Measurements from ENCODE around the gene MOB3A. TPM values are rescaled to one million over a fixed set of nuclear protein-coding genes. Genes with fewer than 3 reads are reported as not detected.
A peak's percentile ranks its signal among the peaks of the same experiment; 100 is the strongest.

Gene MOB3A
- total and polyA plus RNA-seq, 9 of the 15 experiments (the other 6 are each of a cell fraction or from before 2014, with no cell fraction given): 1.1 to 24.1 (median 6.0) TPM

- H3K79me2 ChIP-seq (ENCODE audit: control insufficient read depth, insufficient read depth, low read length): peaks cover 13% of the 10 kb centered on the region
- ATAC-seq (no peak), FAIRE-seq (no peak), DNase-seq (ENCODE audit: extremely low read depth in 1 of 4, low spot score in 3 of 4) (no peak)
- H3K9ac ChIP-seq (ENCODE audit: insufficient read depth in 1 of 2, low read depth in 2 of 2, low read length in 2 of 2): peak overlapping the region; percentile 85 to 98; a peak in 3 of 4 replicates
- H3K9me1 ChIP-seq (ENCODE audit: control insufficient read depth, insufficient read depth, low read length): no peaks in the 10 kb centered on the region
- CTCF ChIA-PET (ENCODE audit: low intra/inter-chr PET ratio): no interaction called here
- peaks cover 54 to 85% of the 10 kb centered on the region in 2 experiments for H3K4me1 ChIP-seq (replicated peaks in 1 of 2; ENCODE audit: control insufficient read depth in 2 of 2, insufficient read depth in 2 of 2, low read length in 2 of 2)
- no peak overlapping the region for H3K4me3 ChIP-seq
- POLR2A ChIA-PET: interaction anchor here (0.6 to 6.8 kb wide), 2 partner anchors 10 to 1178 kb away, joined by 5 to 72 read pairs; no protein-coding TSS in a partner anchor
- intact Hi-C loops (cut with micrococcal nuclease): no loop called here
- peak overlapping the region; percentile 23; the same call in 1 of the 2 replicates for H2AFZ ChIP-seq (ENCODE audit: low read depth, low read length)
- H4K20me1 ChIP-seq (replicated peaks; ENCODE audit: control insufficient read depth, insufficient read depth, low read length): no peaks in the 10 kb centered on the region
- H3K36me3 ChIP-seq (ENCODE audit: control insufficient read depth, insufficient read depth, low read length): no peaks in the 10 kb centered on the region
- peak overlapping the region; percentile 100 for H3K27ac ChIP-seq (ENCODE audit: extremely low read depth, low read depth, low read length)
- H3K4me2 ChIP-seq (ENCODE audit: insufficient read depth, low read length): no peak overlapping the region
- in situ Hi-C loops (cut with MboI): no loop called here
- H3K9me3 ChIP-seq (replicated peaks; ENCODE audit: control insufficient read depth, insufficient read depth, low read depth, low read length): no peaks in the 10 kb centered on the region
- 76% methylated on average over 18 of the region's 23 CpGs for WGBS (ENCODE audit: insufficient coverage, low coverage, missing lambda C conversion rate)
- no peaks in the 10 kb centered on the region for H3K27me3 ChIP-seq (ENCODE audit: control insufficient read depth in 2 of 2, insufficient read depth in 2 of 2, low read length in 2 of 2)
- BruUV-seq (replicated peaks): no TSS peak
- peak; percentile 54; the same call in 1 of the 2 replicates for TF ChIP-seq SMAD4 (CRISPR knock-in tag; conservative IDR thresholded peaks at IDR 0.05)
- TF ChIP-seq MECOM (CRISPR knock-in tag; IDR thresholded peaks at IDR 0.05): peak; percentile 7; the same call in 1 of the 2 replicates
- TF ChIP-seq CBFA2T2 (conservative IDR thresholded peaks at IDR 0.05): no peak
- 0 out of 2 replicates have a peak, but pooled peaks have one; percentile 18 for TF ChIP-seq NFXL1 (CRISPR knock-in tag; IDR thresholded peaks at IDR 0.05)
- peak; percentile 33; the same call in 1 of the 2 replicates for TF ChIP-seq POLR2G (IDR thresholded peaks at IDR 0.05; ENCODE audit: low read depth, low read length)
- TF ChIP-seq, protein P1, sequence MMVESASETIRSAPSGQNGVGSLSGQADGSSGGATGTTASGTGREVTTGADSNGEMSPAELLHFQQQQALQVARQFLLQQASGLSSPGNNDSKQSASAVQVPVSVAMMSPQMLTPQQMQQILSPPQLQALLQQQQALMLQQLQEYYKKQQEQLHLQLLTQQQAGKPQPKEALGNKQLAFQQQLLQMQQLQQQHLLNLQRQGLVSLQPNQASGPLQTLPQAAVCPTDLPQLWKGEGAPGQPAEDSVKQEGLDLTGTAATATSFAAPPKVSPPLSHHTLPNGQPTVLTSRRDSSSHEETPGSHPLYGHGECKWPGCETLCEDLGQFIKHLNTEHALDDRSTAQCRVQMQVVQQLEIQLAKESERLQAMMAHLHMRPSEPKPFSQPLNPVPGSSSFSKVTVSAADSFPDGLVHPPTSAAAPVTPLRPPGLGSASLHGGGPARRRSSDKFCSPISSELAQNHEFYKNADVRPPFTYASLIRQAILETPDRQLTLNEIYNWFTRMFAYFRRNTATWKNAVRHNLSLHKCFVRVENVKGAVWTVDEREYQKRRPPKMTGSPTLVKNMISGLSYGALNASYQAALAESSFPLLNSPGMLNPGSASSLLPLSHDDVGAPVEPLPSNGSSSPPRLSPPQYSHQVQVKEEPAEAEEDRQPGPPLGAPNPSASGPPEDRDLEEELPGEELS (CRISPR knock-in tag; IDR thresholded peaks at IDR 0.05; ENCODE audit: borderline replicate concordance): 0 out of 2 replicates have a peak, but pooled peaks have one; percentile 15
- TF ChIP-seq RBFOX2 (IDR thresholded peaks at IDR 0.05; ENCODE audit: low read depth, low read length): peak; percentile 32; the same call in 1 of the 2 replicates
- TF ChIP-seq, protein P2, sequence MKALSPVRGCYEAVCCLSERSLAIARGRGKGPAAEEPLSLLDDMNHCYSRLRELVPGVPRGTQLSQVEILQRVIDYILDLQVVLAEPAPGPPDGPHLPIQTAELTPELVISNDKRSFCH (CRISPR knock-in tag; IDR thresholded peaks at IDR 0.05): no peak
- TF ChIP-seq, protein P2 (tag; IDR thresholded peaks at IDR 0.05): peak; percentile 35
- TF ChIP-seq DMBX1 (CRISPR knock-in tag; IDR thresholded peaks at IDR 0.05; ENCODE audit: borderline replicate concordance): peak; percentile 48; the same call in 1 of the 2 replicates
- TF ChIP-seq NR4A1 (CRISPR knock-in tag; IDR thresholded peaks at IDR 0.05): no peak
- 0 out of 2 replicates have a peak, but pooled peaks have one; percentile 16 for TF ChIP-seq NR4A1 (tag; IDR thresholded peaks at IDR 0.05)
- 0 out of 2 replicates have a peak, but pooled peaks have one; percentile 44 for TF ChIP-seq ZBTB1 (CRISPR knock-in tag; IDR thresholded peaks at IDR 0.05; ENCODE audit: borderline replicate concordance, low read depth)
- TF ChIP-seq ZNF583 (CRISPR knock-in tag; IDR thresholded peaks at IDR 0.05): peak; percentile 65; the same call in 1 of the 2 replicates
- TF ChIP-seq, protein P3, sequence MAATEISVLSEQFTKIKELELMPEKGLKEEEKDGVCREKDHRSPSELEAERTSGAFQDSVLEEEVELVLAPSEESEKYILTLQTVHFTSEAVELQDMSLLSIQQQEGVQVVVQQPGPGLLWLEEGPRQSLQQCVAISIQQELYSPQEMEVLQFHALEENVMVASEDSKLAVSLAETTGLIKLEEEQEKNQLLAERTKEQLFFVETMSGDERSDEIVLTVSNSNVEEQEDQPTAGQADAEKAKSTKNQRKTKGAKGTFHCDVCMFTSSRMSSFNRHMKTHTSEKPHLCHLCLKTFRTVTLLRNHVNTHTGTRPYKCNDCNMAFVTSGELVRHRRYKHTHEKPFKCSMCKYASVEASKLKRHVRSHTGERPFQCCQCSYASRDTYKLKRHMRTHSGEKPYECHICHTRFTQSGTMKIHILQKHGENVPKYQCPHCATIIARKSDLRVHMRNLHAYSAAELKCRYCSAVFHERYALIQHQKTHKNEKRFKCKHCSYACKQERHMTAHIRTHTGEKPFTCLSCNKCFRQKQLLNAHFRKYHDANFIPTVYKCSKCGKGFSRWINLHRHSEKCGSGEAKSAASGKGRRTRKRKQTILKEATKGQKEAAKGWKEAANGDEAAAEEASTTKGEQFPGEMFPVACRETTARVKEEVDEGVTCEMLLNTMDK (IDR thresholded peaks at IDR 0.05; ENCODE audit: borderline replicate concordance, insufficient read depth, low read depth, low read length, poor library complexity, severe bottlenecking): no peak
- TF ChIP-seq ERF (CRISPR knock-in tag; IDR thresholded peaks at IDR 0.05): 0 out of 2 replicates have a peak, but pooled peaks have one; percentile 8
Measured at GRCh38 chr19:2057484-2058469, 38.3 kb downstream of the MOB3A start.

All from K562 (cell line).